Activated T-cell treated with anti-CD3 and anti-CD28 coated beads for 4 hours (primary cell): ENCODE results near the gene F12.

Experiments
- DNase-seq: peaks from one replicate; pipeline ENCODE4 v3.0.0-alpha.2; 2020

The F12 gene

DNA sequence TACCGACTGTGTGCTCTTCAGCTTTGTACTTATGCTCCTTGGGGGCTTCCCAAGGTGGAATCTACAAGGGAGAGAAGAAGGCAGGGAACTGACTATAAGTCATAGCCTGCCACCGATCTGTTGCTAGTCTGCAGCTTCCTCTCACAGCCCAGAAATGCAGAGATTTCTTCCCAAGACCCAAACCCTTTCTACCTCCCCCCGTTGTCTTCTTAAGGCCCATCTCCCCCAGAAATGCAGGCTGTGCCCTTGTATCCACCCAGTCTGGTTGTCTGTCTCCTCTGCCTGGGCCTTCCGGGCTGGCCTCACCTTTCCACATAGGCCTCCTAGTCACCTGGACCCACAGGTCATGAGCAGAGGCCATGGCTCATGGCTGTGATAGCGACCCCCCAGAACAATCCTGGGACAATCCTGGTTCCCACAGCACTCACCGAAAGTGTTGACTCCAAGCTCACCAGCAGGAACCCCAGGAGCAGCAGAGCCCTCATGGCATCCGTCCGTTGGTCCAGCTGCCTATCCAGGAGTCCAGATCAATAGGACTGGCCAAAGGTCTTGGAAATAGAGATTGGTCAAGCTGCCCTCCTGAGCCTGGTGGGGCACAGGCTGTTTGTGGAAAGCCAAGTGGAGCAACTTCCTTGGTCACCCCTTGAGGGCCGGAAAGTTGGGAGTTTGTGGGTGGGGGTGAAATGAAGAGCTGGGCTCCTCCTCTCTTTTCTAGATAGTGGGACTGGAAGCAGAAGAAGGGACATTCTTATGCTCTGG is at the start of gene F12:
Gene F12 (minus strand): TSS at position 522 of the 759 bp plus-strand sequence. CDS start 37 bp downstream, at position 485.
- no peak for DNase-seq

DNA sequence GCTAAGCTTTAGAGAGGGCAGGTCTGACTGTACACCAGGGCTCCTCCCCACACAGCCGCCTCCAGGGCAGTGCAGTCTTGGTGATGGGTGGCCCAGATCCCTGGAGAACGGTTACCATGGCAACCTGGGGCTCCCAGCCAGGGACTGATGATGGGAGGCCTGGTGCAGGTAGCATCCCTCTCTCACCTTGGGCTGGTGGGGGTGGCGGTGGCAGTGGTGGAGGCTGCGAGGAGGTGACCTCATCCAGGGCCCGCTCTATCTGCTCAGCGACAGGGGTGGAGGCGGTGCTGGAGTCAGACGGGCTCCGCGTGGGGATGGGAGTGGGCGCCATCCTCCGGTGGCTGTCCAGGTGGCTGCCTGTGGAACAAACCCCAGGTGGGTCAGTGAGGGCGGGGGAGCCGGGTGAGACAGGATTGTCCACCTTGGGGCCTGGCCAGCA is 49.6 kb upstream of the F12 start:
- DNase-seq = no peak

DNA sequence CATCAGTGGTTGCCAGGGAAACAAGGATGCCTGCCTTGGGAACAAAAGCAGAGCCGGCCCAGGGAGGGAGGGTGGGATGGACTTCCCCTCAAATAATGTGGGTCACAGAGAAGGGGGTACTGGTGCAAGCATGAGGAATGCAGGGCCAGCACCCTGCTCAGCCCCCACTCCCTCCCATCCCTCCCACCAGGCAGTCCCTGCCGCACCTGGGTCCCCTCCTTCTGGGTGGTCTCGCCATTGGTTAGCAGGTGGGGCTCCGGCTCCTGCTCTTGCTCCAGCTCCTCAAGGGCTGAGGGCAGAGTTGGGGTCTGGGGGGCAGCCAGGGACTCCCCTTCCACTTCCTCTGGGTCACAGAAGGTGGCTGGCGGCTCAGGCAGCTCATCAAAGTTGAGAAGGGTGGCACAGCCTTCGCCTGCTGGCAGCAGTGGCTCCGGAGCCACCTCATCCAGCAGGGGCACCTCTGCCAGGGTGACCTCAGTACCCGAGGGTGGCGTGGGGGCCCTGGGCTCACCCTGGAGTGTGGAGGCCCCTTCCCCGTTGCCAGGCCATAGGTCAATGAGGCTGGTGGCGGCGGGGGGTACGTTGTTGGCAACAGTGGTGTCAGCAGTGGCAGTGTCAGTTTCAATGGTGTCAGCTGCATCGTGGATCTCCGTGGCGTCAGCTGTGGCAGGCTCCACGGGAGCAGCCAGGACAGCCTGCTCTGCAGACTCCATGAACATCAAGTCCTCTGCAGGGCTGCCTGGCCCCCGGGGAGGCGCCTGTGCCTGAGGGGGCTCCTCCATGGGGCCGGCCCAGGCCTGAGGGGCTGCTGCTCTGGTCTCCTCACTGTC is 48.7 kb upstream of the F12 start:
- no peak for DNase-seq

DNA sequence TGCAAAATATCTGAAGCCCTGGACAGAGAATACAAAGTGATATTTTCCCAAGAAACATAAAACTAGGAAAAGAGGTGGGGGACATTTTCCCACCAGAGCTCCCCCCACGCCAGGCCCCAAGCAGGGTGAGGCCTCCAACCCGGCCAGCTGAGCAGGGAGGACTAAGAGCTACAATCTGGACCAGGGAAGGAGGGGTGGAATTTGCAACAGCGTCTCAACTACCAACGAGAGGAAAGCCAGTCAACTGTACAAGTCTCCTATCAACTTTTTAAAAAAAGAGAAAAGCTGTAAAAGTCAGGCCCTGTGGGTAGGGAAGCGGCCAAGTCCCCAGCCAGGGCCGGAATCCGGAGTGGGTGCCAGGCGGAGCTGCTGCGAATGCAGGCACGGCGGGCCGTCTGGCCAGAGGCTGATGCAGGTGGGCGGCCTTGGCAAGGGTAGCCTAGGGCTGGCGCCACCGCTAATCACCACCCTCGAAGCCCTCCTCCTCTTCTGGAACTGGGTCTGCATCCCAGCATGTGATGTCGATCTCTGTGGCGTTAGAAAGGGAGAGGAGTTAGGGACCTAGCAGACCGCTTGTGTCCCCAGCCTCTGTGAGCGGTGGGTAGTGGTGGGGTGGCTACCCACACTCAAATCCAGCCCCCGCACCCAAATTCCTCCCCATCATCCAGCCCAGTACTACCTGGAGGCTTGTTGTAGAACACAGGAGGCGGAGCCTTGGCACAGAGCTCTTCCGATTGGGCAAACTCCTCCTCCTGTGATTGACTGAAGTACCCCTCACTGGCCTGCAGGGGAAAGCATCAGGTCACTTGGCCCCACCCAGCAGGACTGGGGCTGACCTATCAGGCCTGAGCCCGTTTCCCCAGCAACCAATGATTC is 47.9 kb upstream of the F12 start:
- DNase-seq = no peak

DNA sequence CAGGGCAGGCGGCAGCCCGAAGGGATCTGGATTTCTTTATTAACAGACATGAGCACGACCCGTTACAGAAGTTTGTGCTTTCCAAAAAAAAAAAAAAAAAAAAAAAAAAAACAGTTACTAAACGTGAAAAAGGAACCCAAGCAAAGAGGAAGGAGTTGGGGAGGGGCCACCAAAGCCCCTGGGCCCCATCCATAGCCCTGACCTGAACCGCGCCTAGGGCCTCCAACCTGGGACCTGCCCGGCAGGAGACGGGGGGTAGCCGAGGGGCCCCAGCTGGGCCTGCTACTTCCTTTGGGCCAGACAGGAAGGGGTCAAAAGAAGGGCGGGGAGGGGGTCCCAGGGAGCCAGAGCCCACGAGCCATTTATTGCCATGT is 47.2 kb upstream of the F12 start:
- DNase-seq = no peak

DNA sequence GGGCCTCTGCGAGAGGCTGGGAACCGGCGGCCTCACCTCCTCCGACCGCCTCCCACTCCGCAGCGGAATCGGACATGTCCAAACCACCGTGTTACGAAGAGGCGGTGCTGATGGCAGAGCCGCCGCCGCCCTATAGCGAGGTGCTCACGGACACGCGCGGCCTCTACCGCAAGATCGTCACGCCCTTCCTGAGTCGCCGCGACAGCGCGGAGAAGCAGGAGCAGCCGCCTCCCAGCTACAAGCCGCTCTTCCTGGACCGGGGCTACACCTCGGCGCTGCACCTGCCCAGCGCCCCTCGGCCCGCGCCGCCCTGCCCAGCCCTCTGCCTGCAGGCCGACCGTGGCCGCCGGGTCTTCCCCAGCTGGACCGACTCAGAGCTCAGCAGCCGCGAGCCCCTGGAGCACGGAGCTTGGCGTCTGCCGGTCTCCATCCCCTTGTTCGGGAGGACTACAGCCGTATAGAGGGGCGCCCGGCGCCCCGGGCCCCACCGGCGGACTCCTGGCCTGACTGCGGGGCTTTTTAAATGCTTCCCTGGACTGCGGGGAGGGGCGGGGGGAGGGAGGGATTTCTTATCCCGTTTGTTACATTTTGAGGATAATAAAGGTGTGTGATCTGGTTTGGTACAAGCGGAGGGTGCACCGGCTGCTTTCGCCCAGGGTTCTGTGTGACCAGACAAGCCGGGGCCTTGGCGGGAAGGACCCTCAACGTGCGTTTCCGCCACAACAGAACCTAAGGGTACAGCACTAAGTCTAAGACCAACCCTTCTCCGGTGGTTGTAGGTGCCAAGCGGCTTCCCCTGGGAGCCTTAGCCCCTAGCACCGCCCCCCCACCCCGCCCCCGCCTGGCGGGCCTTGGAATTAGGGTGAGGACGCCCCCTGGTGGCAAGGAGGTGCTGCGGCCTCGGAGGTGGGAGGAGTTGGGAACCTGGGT is 46.6 kb upstream of the F12 start:
- peak; percentile 98 for DNase-seq

DNA sequence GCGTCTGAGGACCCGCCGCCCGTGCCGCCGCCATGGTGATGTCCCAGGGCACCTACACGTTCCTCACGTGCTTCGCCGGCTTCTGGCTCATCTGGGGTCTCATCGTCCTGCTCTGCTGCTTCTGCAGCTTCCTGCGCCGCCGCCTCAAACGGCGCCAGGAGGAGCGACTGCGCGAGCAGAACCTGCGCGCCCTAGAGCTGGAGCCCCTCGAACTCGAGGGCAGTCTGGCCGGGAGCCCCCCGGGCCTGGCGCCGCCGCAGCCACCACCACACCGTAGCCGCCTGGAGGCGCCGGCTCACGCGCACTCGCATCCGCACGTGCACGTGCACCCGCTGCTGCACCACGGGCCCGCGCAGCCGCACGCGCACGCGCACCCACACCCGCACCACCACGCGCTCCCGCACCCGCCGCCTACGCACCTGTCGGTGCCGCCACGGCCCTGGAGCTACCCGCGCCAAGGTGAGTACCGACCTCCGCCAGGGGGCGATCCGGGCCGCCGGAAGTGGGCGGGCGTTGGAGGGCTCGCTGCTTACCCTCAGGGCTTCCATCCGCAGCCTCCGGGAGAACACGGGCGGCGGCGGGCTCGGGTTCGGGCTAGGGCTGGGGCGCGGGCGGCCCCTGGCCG is 45.8 kb upstream of the F12 start:
- DNase-seq = peak; percentile 90

DNA sequence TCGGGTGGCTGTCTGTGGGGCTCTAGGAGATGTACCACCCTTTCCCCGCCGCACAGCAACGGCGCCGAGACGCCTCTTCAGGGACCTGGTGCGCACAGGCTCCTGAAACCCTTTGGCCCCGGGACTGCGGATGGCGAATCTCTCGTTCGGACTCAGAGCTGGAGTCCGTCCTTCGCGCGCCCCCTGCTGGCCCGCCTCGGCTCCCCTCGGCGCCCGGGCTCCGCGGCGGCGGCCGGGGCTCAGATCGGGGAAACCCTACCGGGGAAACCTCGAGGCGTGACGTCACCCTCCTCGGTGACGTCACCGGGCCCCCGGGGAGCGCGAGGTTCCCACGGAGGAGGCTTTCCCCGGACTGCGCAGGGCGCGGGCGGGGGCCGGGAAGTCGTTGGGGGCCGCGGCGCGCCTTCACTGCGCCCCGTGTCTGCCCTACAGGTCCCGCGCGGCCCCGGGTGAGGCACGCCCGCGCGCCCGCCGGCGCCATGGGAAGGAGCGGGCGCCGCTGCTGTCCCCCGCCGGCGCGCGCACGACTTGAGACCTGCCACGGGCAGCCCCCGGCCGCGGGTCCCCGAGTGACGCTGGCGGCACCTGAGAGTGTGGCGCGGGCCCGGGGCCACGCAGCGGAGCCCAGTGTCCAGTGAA is 45.2 kb upstream of the F12 start:
- DNase-seq = peak; percentile 95

DNA sequence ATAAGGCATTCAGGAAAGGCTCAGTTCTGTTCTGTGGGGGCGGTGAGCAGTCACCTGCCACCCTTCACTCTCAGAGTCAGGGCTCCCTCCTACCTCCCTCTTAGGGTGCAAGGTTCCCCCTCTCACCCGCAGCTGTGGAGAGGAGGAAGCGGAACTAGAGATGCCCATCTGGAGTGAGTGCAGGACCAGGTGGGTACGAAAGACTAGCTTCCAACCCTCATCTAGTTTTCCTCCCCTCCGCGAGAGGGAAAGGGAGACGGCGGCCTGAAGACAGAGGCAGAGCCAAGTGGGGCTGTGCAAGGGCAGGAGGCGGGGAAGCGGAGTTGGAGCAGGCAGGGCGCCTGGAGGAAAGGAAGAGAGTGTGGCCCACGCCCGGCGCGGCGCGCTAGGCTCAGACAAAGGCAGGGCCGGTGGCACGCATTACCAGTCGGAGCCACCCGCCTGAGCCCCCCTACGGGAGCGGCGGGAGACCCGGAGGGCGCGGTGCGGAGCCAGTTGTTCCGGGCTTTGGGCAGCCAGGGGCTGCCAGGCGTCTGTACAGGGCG is 44.6 kb upstream of the F12 start:
- no peak for DNase-seq

DNA sequence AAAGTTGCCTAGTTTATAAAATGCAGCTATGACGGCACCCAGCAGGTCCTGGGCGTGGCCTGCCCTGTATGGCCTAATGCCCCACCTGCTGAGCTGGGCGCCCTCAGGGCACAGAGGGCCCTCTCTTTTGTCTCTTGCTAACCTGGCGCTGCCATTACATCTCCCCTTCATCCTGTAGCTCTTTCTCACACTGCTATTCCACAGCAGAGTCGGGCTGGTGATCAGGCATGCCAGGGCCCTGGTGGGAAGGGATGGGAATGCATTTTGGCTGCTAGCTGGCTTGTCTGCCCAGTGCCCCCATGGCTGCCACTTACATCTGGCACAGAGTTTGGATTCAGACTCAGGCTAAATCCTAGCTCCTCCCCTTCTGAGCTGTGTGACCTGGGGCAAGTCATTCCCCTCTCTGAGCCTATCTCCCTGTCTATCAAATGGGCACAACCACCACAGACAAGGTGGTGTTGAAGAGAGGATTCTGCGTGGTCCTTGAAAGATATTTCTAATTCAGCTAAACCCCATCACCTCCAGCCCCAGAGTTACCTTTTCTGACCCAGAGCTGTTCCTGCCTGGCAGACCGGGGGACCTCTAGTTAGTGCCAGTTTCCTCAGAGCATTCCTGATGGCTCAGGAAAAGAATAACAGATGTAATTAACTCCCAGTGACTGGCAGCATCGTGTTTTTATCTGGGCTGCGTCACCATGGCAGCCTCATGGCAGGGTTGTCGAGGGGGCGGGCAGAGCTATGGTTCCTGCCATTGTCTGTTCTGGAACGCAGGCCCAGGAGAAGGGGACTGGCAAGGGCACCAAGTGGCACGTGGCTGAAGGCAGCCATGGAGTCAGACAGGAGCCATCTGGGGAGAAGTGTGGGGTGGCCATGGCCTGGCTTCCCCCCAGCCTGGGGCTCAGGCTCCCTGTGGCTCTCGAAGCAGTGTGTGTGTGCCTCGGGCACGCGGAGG is 43.6 kb upstream of the F12 start:
- no peak for DNase-seq

DNA sequence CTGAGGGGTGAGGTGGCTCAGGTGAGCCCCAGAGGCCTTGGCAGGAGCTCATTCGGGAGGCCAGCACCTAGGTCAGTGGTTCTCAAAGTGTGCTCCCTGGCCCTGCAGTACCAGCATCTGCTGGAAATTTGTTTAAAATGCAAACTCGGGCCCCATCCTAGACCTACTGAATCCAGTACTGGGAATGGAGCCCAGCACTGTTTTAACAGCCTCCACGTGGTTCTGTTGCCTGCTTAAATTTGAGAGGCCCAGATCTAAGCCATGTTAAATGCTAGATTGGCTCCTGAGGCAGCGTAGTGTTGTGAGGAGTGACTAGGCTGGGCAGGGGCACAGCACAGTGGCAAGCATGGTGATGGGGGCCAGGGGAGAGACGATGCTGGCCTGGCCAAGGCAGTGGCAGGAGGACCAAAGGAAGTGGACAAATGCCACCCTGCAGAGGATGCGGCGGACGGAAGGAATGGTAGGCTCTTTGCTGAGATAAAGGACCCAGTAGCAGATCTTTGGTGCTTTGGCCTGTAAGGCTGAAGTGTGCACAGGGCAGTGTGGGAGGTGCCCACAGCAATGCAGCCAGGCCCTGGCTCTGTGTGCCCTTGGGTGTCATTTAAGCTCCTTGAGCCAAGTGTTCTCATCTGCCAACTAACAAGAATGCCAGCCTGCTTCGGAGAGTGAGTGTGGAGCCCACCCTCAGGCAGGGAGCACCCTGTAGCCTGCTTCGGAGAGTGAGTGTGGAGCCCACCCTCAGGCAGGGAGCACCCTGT is 41.5 kb upstream of the F12 start:
- DNase-seq = no peak

DNA sequence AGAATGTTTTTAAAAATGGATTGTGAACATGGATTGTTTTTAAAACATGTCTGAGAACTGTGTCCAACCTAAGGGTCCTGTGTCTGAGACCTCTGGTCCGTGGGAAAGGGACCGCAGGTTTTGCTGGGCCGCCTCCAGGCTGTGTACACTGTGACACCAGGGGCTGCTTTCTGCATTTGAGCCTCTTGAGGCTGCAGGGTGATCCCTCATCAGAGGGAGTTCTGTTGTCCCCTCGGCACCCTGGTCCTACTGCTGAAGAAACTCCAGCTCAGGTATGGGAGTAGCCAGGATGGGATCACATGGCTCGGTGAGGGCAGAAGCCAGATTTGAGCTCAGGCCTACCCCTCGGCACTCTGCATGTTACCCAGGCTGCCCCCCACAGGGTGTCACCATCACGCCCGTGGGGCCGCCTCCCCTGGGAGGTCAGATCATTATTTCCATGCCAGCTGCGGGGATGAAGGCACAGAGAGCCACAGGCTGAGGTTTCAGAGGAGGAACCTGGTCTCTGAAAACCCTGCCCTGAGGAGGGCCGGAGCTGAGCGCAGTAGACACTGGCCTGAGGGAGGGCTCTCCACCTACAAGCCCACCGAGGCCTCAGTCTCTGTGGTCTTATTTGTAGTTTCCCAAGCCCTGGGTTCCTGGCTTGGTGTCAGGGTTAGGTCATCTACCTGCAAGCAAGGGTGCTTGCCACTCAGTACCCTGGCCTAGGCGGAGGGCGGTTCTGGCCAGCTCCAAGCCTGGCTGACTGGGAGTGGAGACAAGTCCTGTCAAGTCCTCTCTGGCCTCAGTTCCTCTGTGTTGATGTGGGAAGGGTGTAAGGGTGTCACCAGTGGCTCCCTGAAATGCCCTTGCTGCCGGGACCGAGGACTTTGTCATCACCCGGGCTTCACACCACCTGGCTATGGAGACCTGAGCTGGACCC is 40.0 kb upstream of the F12 start:
- DNase-seq = no peak

DNA sequence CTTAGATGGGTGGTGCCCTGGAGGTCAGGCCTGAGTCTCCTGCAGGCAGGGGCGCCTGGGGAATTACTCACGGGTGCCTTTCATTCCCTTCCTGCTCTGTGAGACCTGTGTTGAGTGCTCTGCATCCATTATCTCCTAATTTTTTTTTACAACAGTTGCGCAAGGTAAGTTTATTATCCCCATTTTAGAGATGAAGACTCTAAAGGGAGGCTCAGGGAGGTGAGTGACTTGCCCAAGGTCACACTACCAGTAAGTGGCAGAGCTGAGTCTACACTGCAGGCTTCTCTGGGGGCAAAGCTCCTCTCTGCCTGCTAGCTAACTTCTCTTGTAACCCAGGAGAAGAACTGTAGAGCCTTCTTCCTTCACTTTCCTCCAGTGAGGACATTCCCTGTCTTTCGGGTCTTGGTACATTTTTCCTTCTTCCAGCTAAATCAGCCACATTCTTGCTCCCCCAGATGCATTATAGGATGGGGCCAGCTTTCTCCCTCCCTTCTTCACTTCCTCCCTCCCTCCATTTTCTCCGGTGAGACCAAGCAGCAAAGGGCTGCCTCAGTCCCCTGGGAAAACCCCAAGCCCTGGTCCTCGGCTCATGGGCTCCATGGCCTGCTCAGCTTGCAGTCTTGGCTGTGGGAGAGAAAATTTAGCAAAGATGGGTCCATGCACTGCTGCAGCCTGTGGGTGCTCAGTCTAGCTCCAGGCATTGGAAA is 39.0 kb upstream of the F12 start:
- DNase-seq = no peak

DNA sequence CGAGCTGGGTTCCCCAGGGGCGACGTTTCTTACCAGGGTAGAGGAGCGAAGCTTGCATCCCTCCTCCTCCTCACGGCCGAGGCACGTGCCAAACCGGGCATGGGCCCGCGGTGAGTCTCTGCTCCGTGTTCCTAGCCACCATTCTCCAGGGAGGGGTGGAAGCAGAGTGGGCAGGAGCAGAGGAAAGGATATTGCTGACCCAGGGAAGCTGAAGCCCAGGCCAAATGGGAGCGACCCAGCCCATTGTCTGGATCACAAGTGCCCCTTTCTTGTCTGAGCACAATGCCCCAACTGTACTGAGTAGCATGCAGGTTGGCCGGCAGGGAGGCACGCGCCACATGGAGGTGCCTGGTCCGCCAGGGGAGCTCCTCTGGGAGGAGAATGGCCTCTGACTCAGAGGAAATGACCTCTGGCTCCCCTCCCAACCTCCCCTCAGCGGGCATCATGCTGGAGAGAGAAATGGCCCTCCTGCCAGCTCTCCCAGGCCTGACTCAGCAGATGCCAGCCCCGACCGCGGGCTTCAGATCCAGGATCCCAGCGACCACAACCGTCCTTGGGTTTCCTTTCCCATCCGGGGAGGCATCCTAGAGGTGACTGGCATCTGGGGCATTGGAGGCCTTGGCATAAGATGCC is 38.4 kb upstream of the F12 start:
- no peak for DNase-seq

DNA sequence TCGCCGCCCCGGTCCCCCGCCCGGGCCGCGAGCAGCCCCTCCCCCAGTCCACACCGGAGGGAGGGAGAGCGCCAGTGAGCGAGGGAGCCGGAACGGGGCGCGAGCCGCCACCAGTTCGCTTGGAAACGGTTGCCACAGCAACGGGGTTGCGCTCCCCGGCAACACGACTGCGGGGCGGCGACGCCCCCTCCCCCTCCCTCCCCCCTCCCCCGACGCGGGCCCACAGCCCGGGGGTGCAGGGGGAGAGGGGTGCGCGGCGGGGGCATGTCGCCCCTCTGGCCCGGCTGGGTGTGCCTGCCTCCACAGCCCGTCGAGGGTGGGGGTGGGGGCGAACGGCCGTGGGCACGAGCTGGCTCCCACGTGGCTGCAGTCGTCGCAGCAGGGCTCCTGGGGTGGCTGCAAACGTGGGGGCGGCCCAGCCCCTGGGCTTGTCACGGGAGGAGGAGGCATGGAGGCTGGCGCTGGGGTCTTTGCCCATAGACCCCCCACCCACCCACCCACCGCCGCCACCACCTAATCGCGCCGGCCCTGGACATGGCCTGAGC is 37.8 kb upstream of the F12 start:
- DNase-seq = no peak
